RWPE1 (cell line): ENCODE results near the gene MMP10.

Source experiments
- CTCF ChIA-PET: fragments of 350-600 bp; sonication (Branson Sonifier 250); formaldehyde crosslinking; extraction: SDS; loops from one replicate; lab custom pipeline; 2021; lab: Yijun Ruan, JAX
- POLR2A ChIA-PET: fragments of 400-600 bp; formaldehyde crosslinking; extraction: SDS; loops from one replicate; lab custom pipeline; 2020; ENCODE audit warnings: antibody characterized with exemption; ENCODE audit not compliant: low non-redundant PET; lab: Yijun Ruan, JAX
- DNase-seq: peaks from one replicate; pipeline ENCODE4 v3.0.0; 2012; ENCODE audit warnings: low spot score
- H3K27ac ChIP-seq: fragments of 450-650 bp; 2 replicates; pipeline ENCODE4 v1.5.1; 2017
- TF ChIP-seq, protein P1 (sequence below): fragments of 450-650 bp; conservative IDR thresholded peaks from 2 replicates; pipeline ENCODE4 v1.5.1; 2017; ENCODE audit warnings: low read depth, mild to moderate bottlenecking

MMP10 gene

GRCh38 chr11:102780491-102780918, at the start of gene MMP10:
TSS of gene MMP10 (minus strand) at chr11:102780628. CDS start at chr11:102780591, 37 bp downstream.
- TF ChIP-seq, protein P1, sequence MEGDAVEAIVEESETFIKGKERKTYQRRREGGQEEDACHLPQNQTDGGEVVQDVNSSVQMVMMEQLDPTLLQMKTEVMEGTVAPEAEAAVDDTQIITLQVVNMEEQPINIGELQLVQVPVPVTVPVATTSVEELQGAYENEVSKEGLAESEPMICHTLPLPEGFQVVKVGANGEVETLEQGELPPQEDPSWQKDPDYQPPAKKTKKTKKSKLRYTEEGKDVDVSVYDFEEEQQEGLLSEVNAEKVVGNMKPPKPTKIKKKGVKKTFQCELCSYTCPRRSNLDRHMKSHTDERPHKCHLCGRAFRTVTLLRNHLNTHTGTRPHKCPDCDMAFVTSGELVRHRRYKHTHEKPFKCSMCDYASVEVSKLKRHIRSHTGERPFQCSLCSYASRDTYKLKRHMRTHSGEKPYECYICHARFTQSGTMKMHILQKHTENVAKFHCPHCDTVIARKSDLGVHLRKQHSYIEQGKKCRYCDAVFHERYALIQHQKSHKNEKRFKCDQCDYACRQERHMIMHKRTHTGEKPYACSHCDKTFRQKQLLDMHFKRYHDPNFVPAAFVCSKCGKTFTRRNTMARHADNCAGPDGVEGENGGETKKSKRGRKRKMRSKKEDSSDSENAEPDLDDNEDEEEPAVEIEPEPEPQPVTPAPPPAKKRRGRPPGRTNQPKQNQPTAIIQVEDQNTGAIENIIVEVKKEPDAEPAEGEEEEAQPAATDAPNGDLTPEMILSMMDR: peak; percentile 48
- POLR2A ChIA-PET: no interaction called here
- CTCF ChIA-PET: interaction anchor here (0.5 to 1.1 kb wide), 6 partner anchors 26 to 1891 kb away, joined by 3 to 4 read pairs (median 3); no protein-coding TSS in a partner anchor
- H3K27ac ChIP-seq: no peak within 1 kb of the TSS
- DNase-seq: peak; percentile 74

DNA sequence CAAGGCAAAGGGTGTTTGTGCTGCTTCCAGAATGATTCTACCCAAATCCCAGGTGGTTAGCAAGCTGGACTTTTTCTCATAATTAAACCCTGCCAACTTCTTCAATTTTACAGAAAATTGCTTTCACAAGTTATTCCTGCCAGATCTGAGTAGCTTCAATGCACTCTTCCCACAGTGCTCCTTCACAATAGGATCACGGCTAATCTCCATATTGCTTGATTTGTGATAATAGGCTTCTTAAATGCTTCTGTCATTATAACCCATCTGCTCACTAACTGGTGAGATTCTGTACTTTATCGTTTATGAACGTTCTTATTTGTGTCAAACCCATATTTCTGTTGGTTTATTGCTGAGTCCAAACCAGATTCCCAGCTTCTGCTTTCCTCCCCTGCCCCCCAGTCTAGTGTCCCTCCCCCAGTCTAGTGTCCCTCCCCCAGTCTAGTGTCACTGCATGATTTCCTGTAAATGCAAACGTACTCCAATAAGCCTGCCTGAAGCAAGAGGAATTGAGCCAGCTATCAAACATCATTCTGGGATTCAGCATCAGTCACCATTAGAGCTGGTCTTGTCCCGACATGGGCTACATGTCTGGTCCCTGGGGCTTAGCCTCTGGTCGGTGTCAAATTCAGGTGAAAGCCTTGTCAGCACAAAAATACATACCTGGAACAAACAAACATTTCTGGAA, 49.0 kb upstream of the MMP10 start:
- no peak for DNase-seq
- ChIA-PET POLR2A (no interaction called here), CTCF (no interaction called here)
- TF ChIP-seq, protein P1: no peak
- H3K27ac ChIP-seq: no peak overlapping the region

DNA sequence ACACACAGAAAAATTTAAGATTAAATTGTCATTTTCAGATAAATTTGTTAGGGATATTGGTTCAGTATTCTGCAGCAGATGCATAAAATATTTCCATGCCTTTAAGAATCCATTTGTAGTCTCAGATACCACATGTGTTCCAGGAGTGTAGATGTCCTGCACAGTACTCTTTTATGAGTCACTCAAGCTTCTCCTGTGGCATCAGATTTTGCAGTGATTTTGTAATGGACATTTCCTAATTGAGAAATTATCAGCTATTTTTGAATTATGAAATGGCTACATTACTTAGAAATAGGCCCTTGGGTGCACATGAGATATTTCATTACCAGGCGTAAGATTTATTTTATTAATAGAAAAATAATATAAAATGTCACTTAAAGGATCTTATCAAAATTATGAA, 44.1 kb upstream of the MMP10 start:
- ChIA-PET POLR2A (no interaction called here), CTCF (no interaction called here)
- no peak overlapping the region for H3K27ac ChIP-seq
- no peak for DNase-seq
- TF ChIP-seq, protein P1: no peak

GRCh38 chr11:102819491-102819890, 39.1 kb upstream of the MMP10 start:
- TF ChIP-seq, protein P1: no peak
- DNase-seq: no peak
- ChIA-PET POLR2A (no interaction called here), CTCF (no interaction called here)
- H3K27ac ChIP-seq: no peak overlapping the region

DNA sequence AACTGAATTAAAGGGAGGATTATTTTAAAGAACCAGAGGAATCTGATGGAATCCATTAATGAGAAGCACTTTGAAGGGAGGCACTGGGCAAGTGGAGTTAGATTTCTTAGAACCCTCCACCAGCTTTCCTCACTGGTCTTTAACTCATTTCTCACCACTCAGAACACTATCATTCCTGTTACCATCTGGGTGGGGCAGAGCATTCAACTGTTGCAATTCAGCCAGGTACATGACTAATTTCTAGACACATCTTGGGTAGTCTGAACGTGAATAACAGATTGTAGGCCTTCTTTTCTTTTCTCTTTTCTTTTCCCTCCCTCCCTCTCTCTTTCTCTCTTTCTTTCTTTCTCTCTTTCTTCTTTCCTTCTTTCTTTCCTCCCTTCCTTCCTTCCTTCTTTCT, 33.1 kb upstream of the MMP10 start:
- no peak for DNase-seq
- CTCF ChIA-PET: no interaction called here

GRCh38 chr11:102812188-102812587, 31.8 kb upstream of the MMP10 start:
- POLR2A ChIA-PET: no interaction called here
- DNase-seq: no peak
- CTCF ChIA-PET: no interaction called here
- H3K27ac ChIP-seq: no peak overlapping the region
- TF ChIP-seq, protein P1: no peak

More for the DNA sequence above, 33.1 kb upstream of the MMP10 start:
- TF ChIP-seq, protein P1: no peak
- POLR2A ChIA-PET: no interaction called here
- no peak overlapping the region for H3K27ac ChIP-seq
